HG03460 (cell line): ENCODE data around the gene STARD6.
"Not testable (repeated sequence)": the region's sequence is repeated elsewhere in the genome, so short reads cannot be mapped to it uniquely, and the experiment has no call there.

Experiments
- ATAC-seq: cut with Tn5 transposase; IDR thresholded peaks from one replicate; pipeline ENCODE4 v1.9.1; 2021; ENCODE audit not compliant: unreplicated experiment

STARD6 gene

DNA sequence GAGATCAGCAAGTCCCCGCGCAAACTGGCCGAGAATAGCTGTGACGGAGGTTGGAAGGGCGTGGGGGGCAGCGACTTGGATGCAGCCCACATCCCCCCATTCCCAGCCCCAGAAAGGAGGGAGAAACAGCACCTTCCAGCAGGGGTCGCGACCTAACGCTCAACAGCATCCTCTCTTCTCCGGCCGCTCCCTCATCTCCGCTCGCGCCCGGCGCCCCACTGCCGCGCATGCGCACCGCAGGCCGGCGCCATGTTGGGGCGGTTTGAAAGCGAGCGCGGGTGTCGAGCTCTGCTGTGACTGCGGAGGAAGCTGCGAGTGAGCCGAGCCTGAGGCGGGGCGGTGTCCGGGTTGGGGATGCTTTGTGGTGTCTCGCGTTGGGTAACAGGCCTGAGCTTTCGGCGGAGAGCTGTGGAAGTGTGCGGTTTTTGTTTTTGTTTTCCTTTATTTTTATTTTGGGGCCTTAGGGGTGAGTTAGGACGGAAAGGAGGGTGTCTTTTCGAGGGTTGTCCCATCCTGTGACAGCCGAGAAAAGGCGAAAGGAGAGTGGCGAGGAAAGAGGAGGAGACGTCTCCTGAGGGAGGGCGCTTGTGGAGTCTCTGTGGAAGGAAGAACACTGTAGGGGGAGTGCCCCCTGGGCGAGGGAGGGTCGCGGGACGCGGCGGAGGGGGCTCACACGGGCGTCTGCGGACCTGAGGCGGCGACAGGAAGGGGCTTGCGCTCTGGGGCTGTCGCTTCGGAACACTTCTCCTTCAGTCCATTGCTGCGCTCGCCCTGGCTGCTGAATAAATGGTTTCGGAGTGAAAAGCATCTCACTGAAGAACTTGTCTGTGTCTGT is at the start of gene STARD6, which contains the start of gene C18orf54:
STARD6 (minus strand) TSS at position 199 of the 835 bp plus-strand sequence. CDS start 3,285 bp downstream, outside the sequence.
C18orf54 (plus strand) TSS at position 247 of the 835 bp plus-strand sequence. CDS start 2,667 bp downstream, outside the sequence.
- ATAC-seq = peak; percentile 91

DNA sequence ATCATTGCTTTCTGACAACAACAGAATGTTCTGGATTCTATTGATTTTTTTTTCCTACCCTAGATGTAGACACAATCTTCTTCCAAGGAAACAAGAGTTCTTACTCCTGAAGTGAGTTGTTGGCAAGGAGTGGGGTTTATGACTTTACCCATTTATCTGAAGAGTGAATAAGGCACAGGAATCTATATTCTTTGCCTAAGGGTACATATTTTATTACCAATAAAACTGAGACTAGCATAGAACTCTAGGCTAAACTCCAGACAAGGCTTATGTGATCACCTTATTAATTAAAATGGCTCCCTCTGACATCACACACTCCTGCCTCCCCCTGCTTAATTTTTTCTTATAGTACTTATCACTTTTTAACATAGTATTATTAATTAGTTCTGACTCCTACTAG is 47.6 kb upstream of the STARD6 start:
- ATAC-seq = no peak

DNA sequence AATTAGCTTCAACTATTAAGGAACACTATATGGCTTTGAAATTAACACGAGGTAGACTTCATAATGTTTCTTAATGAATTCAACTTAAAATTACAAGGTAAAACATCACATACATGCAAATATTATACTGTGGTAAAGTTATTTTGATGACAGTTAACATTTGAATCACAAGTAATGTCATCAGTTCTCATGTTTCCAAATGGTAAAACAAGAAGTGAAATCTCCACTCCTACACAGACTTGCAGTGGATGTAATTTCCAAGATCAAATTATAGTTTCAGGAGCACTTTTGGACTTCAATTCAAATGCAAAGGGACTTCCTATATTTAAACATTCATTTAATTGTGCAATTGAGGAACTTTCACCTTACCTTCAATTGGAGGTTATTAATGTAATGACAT is 39.1 kb upstream of the STARD6 start:
- no peak for ATAC-seq

DNA sequence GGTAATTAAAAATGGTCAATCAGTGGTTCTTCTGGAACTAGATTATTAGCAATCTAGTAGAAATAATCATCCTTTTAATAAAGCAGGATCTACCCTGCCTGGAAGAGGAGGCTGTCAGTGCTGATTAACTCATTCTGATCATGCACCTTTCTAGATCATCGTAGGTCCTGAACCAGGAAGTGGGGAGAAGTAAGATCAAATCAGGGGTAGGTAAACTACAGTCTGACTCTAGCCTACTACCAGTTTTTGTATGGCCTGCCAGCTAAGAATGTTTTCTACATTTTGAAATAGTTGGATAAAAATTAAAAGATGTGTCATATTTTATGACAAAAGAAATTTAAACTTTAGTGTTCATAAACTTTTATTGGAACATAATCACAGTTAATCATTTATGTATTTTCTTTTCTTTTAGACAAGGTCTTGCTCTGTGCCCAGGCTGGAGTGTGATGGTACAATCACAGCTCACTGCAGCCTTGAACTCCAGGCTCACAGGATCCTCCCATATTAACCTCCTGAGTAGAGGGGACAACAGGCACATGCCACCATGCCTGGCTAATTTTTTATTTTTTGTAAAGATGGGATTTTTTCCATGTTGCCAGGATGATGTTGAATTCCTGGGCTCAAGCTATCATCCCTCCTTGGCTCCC is 36.1 kb upstream of the STARD6 start:
- ATAC-seq = no peak

- no peak for ATAC-seq
Measured at GRCh38 chr18:54392543-54393023, 34.9 kb upstream of the STARD6 start.

- no peak for ATAC-seq
Measured at GRCh38 chr18:54390838-54391237, 33.2 kb upstream of the STARD6 start.

GRCh38 chr18:54389143-54389505 is 31.5 kb upstream of the STARD6 start:
- ATAC-seq = no peak

GRCh38 chr18:54388203-54389142 is 30.8 kb upstream of the STARD6 start:
- peak; percentile 95 for ATAC-seq

DNA sequence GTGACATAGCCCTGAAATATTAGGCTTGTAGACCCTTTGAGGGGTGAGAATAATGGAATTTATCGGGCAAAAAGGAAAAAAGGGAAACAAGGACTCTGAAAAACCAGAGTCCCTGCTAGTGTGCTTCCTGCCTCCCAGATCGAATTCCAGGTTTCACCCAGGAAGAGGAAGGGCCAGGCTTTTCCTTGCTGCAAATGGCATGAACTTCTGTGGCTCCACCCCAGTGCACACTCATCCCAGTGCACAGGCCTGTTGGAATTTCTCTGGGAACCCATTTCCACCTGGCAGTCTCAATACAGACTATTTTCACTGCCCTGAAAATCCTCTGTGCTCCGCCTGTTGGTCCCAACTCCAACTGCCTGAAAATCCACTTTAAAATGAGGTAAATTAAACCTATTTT is 30.0 kb upstream of the STARD6 start:
- no peak for ATAC-seq

GRCh38 chr18:54386800-54387495 is 29.3 kb upstream of the STARD6 start:
- not testable (repeated sequence) for ATAC-seq

GRCh38 chr18:54386043-54386442 is 28.4 kb upstream of the STARD6 start:
- ATAC-seq = no peak

GRCh38 chr18:54382733-54383252 is 25.1 kb upstream of the STARD6 start:
- ATAC-seq = no peak

- ATAC-seq = no peak
Measured at GRCh38 chr18:54382076-54382475, 24.4 kb upstream of the STARD6 start.

GRCh38 chr18:54381640-54382039 is 24.0 kb upstream of the STARD6 start:
- ATAC-seq = no peak

- no peak for ATAC-seq
Measured at GRCh38 chr18:54378057-54378456, 20.4 kb upstream of the STARD6 start.

GRCh38 chr18:54360406-54360805 is 2.7 kb upstream of the STARD6 start:
- ATAC-seq = no peak

DNA sequence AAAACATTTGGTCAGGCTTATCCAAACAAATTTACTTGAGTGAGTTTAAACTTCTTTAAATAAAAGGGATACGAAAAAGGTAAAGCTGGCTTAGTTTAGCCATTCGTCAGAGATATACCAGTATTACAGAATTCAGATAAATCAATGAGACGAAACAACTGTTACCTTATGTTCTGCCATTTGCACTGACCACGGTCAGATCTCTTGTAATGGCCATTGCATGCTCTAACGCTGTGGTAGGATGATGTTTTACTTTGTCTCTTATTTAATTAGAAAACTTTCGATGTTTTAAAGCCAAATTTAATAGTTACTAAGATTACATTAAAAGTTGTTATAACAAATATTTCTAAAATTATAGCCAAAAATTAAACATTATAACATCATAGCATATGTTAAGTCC is 1.6 kb upstream of the STARD6 start:
- ATAC-seq = no peak

DNA sequence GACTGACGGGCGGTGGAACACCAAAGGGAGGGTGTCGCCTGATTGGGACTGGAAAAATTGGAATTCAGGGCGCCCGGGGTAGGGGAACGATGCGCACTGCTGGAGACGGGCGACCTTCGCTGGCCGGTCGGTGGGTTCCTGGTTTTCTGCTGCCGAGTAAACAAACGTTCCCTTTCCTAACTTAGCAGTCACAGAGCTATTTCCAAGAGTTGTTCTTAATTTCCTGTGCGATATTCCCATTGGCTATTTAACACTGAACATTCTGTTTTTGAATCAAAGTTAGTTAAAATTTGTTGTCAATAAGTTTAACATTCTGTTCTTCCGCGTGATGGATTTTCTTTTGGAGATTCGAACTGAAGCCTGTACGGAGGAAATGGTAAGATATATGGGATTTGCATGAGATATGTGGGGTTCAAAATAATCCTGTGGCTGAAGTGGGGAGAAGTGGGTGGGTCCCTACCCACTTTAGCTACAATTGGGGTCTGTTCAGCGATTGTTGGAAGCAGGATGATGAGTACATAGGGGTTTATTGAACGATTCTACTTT is 910 bp upstream of the STARD6 start:
- ATAC-seq = peak; percentile 10

DNA sequence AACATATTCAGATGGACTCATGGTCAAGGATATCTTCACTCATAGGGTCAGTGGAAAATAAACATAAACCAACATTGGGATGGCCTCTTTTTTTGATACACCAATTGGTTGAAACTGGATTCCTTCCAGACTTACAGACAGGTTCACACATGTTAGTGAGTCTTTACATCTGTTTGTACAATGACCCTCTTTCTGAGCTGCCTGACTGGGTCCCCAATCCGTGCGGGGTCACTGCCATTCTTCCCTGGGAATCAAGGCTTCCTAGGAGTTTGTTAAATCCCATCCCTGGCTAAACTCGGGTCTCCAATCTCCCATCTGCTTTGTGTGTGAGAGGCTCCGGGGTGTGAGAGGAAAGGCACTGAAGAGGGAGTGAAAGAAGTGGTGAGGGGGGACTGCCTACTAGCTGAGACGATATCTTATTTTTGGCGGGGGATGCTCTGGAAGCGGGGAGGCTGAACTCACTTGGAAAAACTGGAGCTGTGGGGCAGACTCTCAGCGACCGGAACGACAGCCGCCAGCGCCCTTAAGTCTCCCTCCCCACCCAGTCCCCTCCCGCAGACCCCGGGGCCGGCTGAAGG is 487 bp downstream of the STARD6 start:
- peak; percentile 38 for ATAC-seq

GRCh38 chr18:54351186-54351585 is 6.5 kb downstream of the STARD6 start:
- ATAC-seq = no peak
